ENCODE measurements around the gene NAT9. TPM values are rescaled to one million over a fixed set of nuclear protein-coding genes. Genes with fewer than 3 reads are reported as not detected.

NAT9 gene
- total RNA-seq, 1 donor from 2014 or later: 83.7 TPM

- peak; percentile 99 for TF ChIP-seq CTCF (IDR thresholded peaks at IDR 0.05; ENCODE audit: unreplicated experiment)
- H3K4me3 Mint-ChIP-seq: peak overlapping the region; percentile 49
- no peaks in the 10 kb centered on the region for H3K36me3 Mint-ChIP-seq
- peaks cover 24% of the 10 kb centered on the region for H3K4me1 Mint-ChIP-seq
- peaks cover 9% of the 10 kb centered on the region for H3K27me3 Mint-ChIP-seq (ENCODE audit: low read depth)
- peak; percentile 62 to 96 for DNase-seq (ENCODE audit: low spot score in 2 of 2, unreplicated experiment in 2 of 2)
- no peaks in the 10 kb centered on the region for H3K9me3 Mint-ChIP-seq
- peak overlapping the region; percentile 48 for H3K27ac Mint-ChIP-seq
Measured at GRCh38 chr17:74744714-74745547, 31.2 kb downstream of the NAT9 start.

- H3K27me3 Mint-ChIP-seq (ENCODE audit: low read depth): peaks cover 13% of the 10 kb centered on the region
- peaks cover 19% of the 10 kb centered on the region for H3K4me1 Mint-ChIP-seq
- no peak for TF ChIP-seq CTCF (IDR thresholded peaks at IDR 0.05; ENCODE audit: unreplicated experiment)
- DNase-seq (ENCODE audit: low spot score in 2 of 2, unreplicated experiment in 2 of 2): no peak
- no peak overlapping the region for H3K4me3 Mint-ChIP-seq
- no peaks in the 10 kb centered on the region for H3K36me3 Mint-ChIP-seq
- H3K27ac Mint-ChIP-seq: no peak overlapping the region
- H3K9me3 Mint-ChIP-seq: no peaks in the 10 kb centered on the region
Measured at GRCh38 chr17:74744349-74744713, 31.8 kb downstream of the NAT9 start.

GRCh38 chr17:74743755-74744154, 32.4 kb downstream of the NAT9 start:
- no peak overlapping the region for H3K27ac Mint-ChIP-seq
- peaks cover 21% of the 10 kb centered on the region for H3K4me1 Mint-ChIP-seq
- no peak for TF ChIP-seq CTCF (IDR thresholded peaks at IDR 0.05; ENCODE audit: unreplicated experiment)
- no peaks in the 10 kb centered on the region for H3K9me3 Mint-ChIP-seq
- no peak overlapping the region for H3K4me3 Mint-ChIP-seq
- H3K27me3 Mint-ChIP-seq (ENCODE audit: low read depth): peaks cover 19% of the 10 kb centered on the region
- H3K36me3 Mint-ChIP-seq: no peaks in the 10 kb centered on the region
- DNase-seq (ENCODE audit: low spot score in 2 of 2, unreplicated experiment in 2 of 2): no peak

- Mint-ChIP-seq H3K36me3 (no peaks in the 10 kb centered on the region), H3K27ac (no peak overlapping the region), H3K4me1 (peaks cover 22% of the 10 kb centered on the region), H3K9me3 (no peaks in the 10 kb centered on the region), H3K4me3 (no peak overlapping the region), H3K27me3 (ENCODE audit: low read depth) (peaks cover 26% of the 10 kb centered on the region)
- DNase-seq (ENCODE audit: low spot score in 2 of 2, unreplicated experiment in 2 of 2): no peak
- no peak for TF ChIP-seq CTCF (IDR thresholded peaks at IDR 0.05; ENCODE audit: unreplicated experiment)
Measured at GRCh38 chr17:74742978-74743545, 33.1 kb downstream of the NAT9 start.

GRCh38 chr17:74742153-74742515, 34.0 kb downstream of the NAT9 start:
- no peak for DNase-seq (ENCODE audit: low spot score in 2 of 2, unreplicated experiment in 2 of 2)
- Mint-ChIP-seq H3K27ac (no peak overlapping the region), H3K9me3 (no peaks in the 10 kb centered on the region), H3K4me1 (peaks cover 23% of the 10 kb centered on the region), H3K4me3 (no peak overlapping the region), H3K27me3 (ENCODE audit: low read depth) (peaks cover 35% of the 10 kb centered on the region), H3K36me3 (no peaks in the 10 kb centered on the region)
- TF ChIP-seq CTCF (IDR thresholded peaks at IDR 0.05; ENCODE audit: unreplicated experiment): no peak
